MM.1S (cell line): ENCODE data around the gene C9orf57.
"Not testable (repeated sequence)": the region's sequence is repeated elsewhere in the genome, so short reads cannot be mapped to it uniquely, and the experiment has no call there.

ENCODE experiments used
- CTCF ChIP-seq: fragments of 300-600 bp; sonication (generic); IDR thresholded peaks from 2 replicates; pipeline ENCODE4 v1.5.1; 2016; ENCODE audit warnings: antibody characterized with exemption, low read length, mixed read lengths
- EZH2 ChIP-seq: fragments of 300-600 bp; sonication (generic); optimal IDR thresholded peaks from 2 replicates; pipeline ENCODE3; 2017; ENCODE audit warnings: low read depth, mild to moderate bottlenecking, antibody characterized with exemption, low read length, mixed read lengths

- not testable (repeated sequence) for TF ChIP-seq CTCF, EZH2
These were observed 35.1 kb upstream of the C9orf57 start for GRCh38 chr9:72095520-72095919.
